Natural killer cell (primary cell): ENCODE measurements around the gene NR1I3. TPM values are rescaled to one million over a fixed set of nuclear protein-coding genes. Genes with fewer than 3 reads are reported as not detected.
A peak's percentile ranks its signal among the peaks of the same experiment; 100 is the strongest.

Source experiments
- ATAC-seq, 3 donors: fragments of 150-1000 bp in 2 of 3; fragments of 200-7000 bp in 1 of 3; cut with Tn5 transposase; 1 replicate in 1 of 3; 2 replicates in 2 of 3; pipeline ENCODE4 v1.10.0; 2021; ENCODE audit warnings: mild to moderate bottlenecking in 2 of 3, moderate library complexity in 2 of 3
- DNase-seq, 2 donors: peaks; one replicate each; pipeline versions ENCODE4 v3.0.0 to v3.0.0-alpha.2; 2013 to 2021; ENCODE audit warnings: mixed read lengths in 1 of 2
- H3K27ac ChIP-seq: one replicate; pipeline ENCODE4 v1.5.1; 2013; ENCODE audit warnings: mild to moderate bottlenecking, low read length
- H3K27me3 ChIP-seq: one replicate; pipeline ENCODE4 v1.6.1; 2013; ENCODE audit warnings: low read length; ENCODE audit not compliant: control insufficient read depth, insufficient read depth
- H3K36me3 ChIP-seq: one replicate; pipeline ENCODE4 v1.6.1; 2013; ENCODE audit warnings: low read length; ENCODE audit not compliant: control insufficient read depth, insufficient read depth
- H3K4me1 ChIP-seq: one replicate; pipeline ENCODE4 v1.6.1; 2013; ENCODE audit warnings: low read length; ENCODE audit not compliant: control insufficient read depth, insufficient read depth
- H3K4me3 ChIP-seq: one replicate; pipeline ENCODE4 v1.5.1; 2013; ENCODE audit warnings: low read length
- H3K9me3 ChIP-seq: one replicate; pipeline ENCODE4 v1.6.1; 2013; ENCODE audit warnings: low read length; ENCODE audit not compliant: control insufficient read depth, insufficient read depth
- H3K27ac Mint-ChIP-seq, 2 donors: one replicate each; pipeline ENCODE4 v1.8.0; 2022; ENCODE audit warnings: mild to moderate bottlenecking in 2 of 2, mixed read lengths in 2 of 2, moderate library complexity in 1 of 2
- H3K27me3 Mint-ChIP-seq, 2 donors: one replicate each; pipeline ENCODE4 v1.8.0; 2022; ENCODE audit warnings: low read depth in 2 of 2, mixed read lengths in 2 of 2
- H3K36me3 Mint-ChIP-seq: one replicate; pipeline ENCODE4 v1.8.0; 2022; ENCODE audit warnings: mixed read lengths
- H3K4me1 Mint-ChIP-seq, 2 donors: one replicate each; pipeline ENCODE4 v1.8.0; 2022; ENCODE audit warnings: mixed read lengths in 2 of 2
- H3K4me3 Mint-ChIP-seq: one replicate; pipeline ENCODE4 v1.8.0; 2022; ENCODE audit warnings: mild to moderate bottlenecking, moderate library complexity, mixed read lengths
- H3K9me3 Mint-ChIP-seq, 2 donors: one replicate each; pipeline ENCODE4 v1.8.0; 2022; ENCODE audit warnings: mixed read lengths in 2 of 2
- WGBS: methylation state at CpG from one replicate; pipeline ENCODE4 v1.1.7; 2013; ENCODE audit warnings: missing lambda C conversion rate; ENCODE audit not compliant: insufficient coverage; 5-methylcytosine and 5-hydroxymethylcytosine counted together
- intact Hi-C: fragments of 100-400 bp; cut with micrococcal nuclease; formaldehyde crosslinking; loops from one replicate; pipeline ENCODE4 v1.14.2; 2022
- total RNA-seq, 4 donors: library from RNA; stranded (reverse); fragments of 120-200 nt in 1 of 4; gene quantifications; one replicate each; pipeline versions ENCODE4 v1.2.3 to v1.2.4, GENCODE V29; 2013 to 2022
- TF ChIP-seq, protein P1 (sequence below): fragments of 200-600 bp; IDR thresholded peaks from one replicate; pipeline ENCODE4 v1.8.0; 2022; ENCODE audit warnings: antibody characterized with exemption

The NR1I3 gene
- total RNA-seq, 3 donors from 2014 or later (not counting 1 experiment from before 2014, with no cell fraction given): not detected

DNA sequence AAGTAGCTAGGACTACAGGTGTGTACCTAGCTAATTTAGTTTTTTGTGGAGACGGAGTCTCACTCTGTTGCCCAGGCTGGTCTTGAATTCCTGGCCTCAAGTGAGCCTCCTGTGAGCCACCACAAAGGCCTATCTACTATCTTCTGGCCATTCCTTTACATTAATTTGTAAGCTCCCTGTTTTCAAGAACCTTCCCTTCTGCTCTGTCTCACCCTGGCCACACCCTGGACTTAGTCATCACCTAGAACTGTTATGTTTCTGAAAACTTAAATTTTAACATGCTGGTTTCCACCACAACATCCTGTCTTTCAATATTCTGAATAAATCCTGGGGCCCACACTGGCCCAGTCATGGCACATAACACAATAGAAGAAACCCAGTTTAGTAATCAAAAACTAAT is 55.8 kb downstream of the NR1I3 start:
- peak; percentile 48 to 72 (median 49) for ATAC-seq

GRCh38 chr1:161180639-161181038 is 57.4 kb downstream of the NR1I3 start:
- WGBS: 84% methylated on average over 1 of the region's 1 CpG
- Mint-ChIP-seq H3K27ac (peak overlapping the region; percentile 95 to 97), H3K27me3 (no peaks in the 10 kb centered on the region), H3K4me3 (peak overlapping the region; percentile 69), H3K4me1 (peaks cover 80 to 84% of the 10 kb centered on the region in 2 donors), H3K36me3 (no peaks in the 10 kb centered on the region), H3K9me3 (no peaks in the 10 kb centered on the region)
- Histone ChIP-seq H3K4me1 (peaks cover 60% of the 10 kb centered on the region), H3K4me3 (no peak overlapping the region), H3K27ac (no peak overlapping the region), H3K9me3 (no peaks in the 10 kb centered on the region), H3K27me3 (no peaks in the 10 kb centered on the region), H3K36me3 (peaks cover 3% of the 10 kb centered on the region)
- TF ChIP-seq, protein P1, sequence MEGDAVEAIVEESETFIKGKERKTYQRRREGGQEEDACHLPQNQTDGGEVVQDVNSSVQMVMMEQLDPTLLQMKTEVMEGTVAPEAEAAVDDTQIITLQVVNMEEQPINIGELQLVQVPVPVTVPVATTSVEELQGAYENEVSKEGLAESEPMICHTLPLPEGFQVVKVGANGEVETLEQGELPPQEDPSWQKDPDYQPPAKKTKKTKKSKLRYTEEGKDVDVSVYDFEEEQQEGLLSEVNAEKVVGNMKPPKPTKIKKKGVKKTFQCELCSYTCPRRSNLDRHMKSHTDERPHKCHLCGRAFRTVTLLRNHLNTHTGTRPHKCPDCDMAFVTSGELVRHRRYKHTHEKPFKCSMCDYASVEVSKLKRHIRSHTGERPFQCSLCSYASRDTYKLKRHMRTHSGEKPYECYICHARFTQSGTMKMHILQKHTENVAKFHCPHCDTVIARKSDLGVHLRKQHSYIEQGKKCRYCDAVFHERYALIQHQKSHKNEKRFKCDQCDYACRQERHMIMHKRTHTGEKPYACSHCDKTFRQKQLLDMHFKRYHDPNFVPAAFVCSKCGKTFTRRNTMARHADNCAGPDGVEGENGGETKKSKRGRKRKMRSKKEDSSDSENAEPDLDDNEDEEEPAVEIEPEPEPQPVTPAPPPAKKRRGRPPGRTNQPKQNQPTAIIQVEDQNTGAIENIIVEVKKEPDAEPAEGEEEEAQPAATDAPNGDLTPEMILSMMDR: peak; percentile 13
- peak in 1 of 2 donors; percentile 42 for DNase-seq
- no peak for ATAC-seq
- intact Hi-C loops: no loop called here

More for the DNA sequence above, 55.8 kb downstream of the NR1I3 start:
- H3K27me3 ChIP-seq: no peaks in the 10 kb centered on the region
- DNase-seq: peak; percentile 42 to 75
- WGBS: 50% methylated on average over 1 of the region's 1 CpG
- Mint-ChIP-seq H3K4me3 (peak overlapping the region; percentile 86), H3K27ac (peak overlapping the region; percentile 95 to 97), H3K4me1 (peaks cover 80 to 84% of the 10 kb centered on the region in 2 donors), H3K9me3 (no peaks in the 10 kb centered on the region), H3K36me3 (no peaks in the 10 kb centered on the region), H3K27me3 (no peaks in the 10 kb centered on the region)
- H3K27ac ChIP-seq: peak overlapping the region; percentile 90
- no peak overlapping the region for H3K4me3 ChIP-seq
- intact Hi-C loops: no loop called here
- H3K36me3 ChIP-seq: no peaks in the 10 kb centered on the region
- TF ChIP-seq, protein P1: no peak
- H3K4me1 ChIP-seq: peaks cover 63% of the 10 kb centered on the region
- H3K9me3 ChIP-seq: no peaks in the 10 kb centered on the region

GRCh38 chr1:161179698-161180097 is 58.3 kb downstream of the NR1I3 start:
- peaks cover 12% of the 10 kb centered on the region for H3K36me3 ChIP-seq
- H3K4me1 Mint-ChIP-seq: peaks cover 81 to 86% of the 10 kb centered on the region in 2 donors
- no peak for DNase-seq
- H3K27me3 Mint-ChIP-seq: no peaks in the 10 kb centered on the region
- intact Hi-C loops: no loop called here
- H3K27ac ChIP-seq: no peak overlapping the region
- no peaks in the 10 kb centered on the region for H3K27me3 ChIP-seq
- TF ChIP-seq, protein P1: no peak
- peaks cover 2% of the 10 kb centered on the region for H3K36me3 Mint-ChIP-seq
- peak overlapping the region; percentile 31 for H3K4me3 Mint-ChIP-seq
- 99% methylated on average over 3 of the region's 3 CpGs for WGBS
- H3K4me1 ChIP-seq: peaks cover 56% of the 10 kb centered on the region
- no peaks in the 10 kb centered on the region for H3K9me3 ChIP-seq
- H3K9me3 Mint-ChIP-seq: no peaks in the 10 kb centered on the region
- ATAC-seq: no peak
- peak overlapping the region; percentile 95 to 97 for H3K27ac Mint-ChIP-seq
- H3K4me3 ChIP-seq: no peak overlapping the region

Other genes starting within 250 kb of the NR1I3 start
- gene F11R, start 217.1 kb downstream of the NR1I3 start, total RNA-seq: 10 to 100 TPM; 27.8 to 34.6 (median 30.2) TPM
- gene TSTD1, start 199.2 kb downstream of the NR1I3 start, total RNA-seq: 10 to 100 TPM; 31.8 to 36.3 (median 34.3) TPM
- gene USF1, start 192.2 kb downstream of the NR1I3 start, total RNA-seq: 100 to 1,000 TPM; 113 to 121 (median 114) TPM
- gene ARHGAP30, start 168.3 kb downstream of the NR1I3 start, total RNA-seq: 100 to 1,000 TPM; 246 to 310 (median 272) TPM
- gene NECTIN4, start 148.6 kb downstream of the NR1I3 start, total RNA-seq: under 1 TPM in 2 of 3 donors, not detected in 1; 0.07 to 0.09 TPM
- under 1 TPM in 2 of 3 donors, not detected in 1; 0.49 to 0.50 TPM for gene KLHDC9, start 139.8 kb downstream of the NR1I3 start, total RNA-seq
- gene PFDN2, start 120.2 kb downstream of the NR1I3 start, total RNA-seq: 10 to 100 TPM; 31.6 to 40.0 (median 35.0) TPM
- 10 to 100 TPM; 26.5 to 31.7 (median 31.6) TPM for gene NIT1, start 120.1 kb downstream of the NR1I3 start, total RNA-seq
- 10 to 100 TPM; 40.6 to 44.0 (median 43.0) TPM for gene DEDD, start 105.5 kb downstream of the NR1I3 start, total RNA-seq
- 100 to 1,000 TPM; 109 to 155 (median 117) TPM for gene UFC1, start 84.2 kb downstream of the NR1I3 start, total RNA-seq
- 10 to 100 TPM; 31.6 to 40.3 (median 35.3) TPM for gene USP21, start 78.7 kb downstream of the NR1I3 start, total RNA-seq
- gene PPOX, start 71.8 kb downstream of the NR1I3 start, total RNA-seq: 10 to 100 TPM; 45.5 to 66.3 (median 57.4) TPM
- 10 to 100 TPM; 58.4 to 62.2 (median 59.4) TPM for gene B4GALT3, start 60.7 kb downstream of the NR1I3 start, total RNA-seq
- gene ADAMTS4, start 39.1 kb downstream of the NR1I3 start, total RNA-seq: under 1 TPM; 0.14 to 0.20 (median 0.14) TPM
- gene NDUFS2, start 35.8 kb downstream of the NR1I3 start, total RNA-seq: 10 to 100 TPM; 74.7 to 88.8 (median 84.7) TPM
- 100 to 1,000 TPM; 226 to 281 (median 259) TPM for gene FCER1G, start 22.9 kb downstream of the NR1I3 start, total RNA-seq
- not detected for gene APOA2, start 14.6 kb downstream of the NR1I3 start, total RNA-seq
- gene TOMM40L, start 12.1 kb downstream of the NR1I3 start, total RNA-seq: 10 to 100 TPM; 16.6 to 23.6 (median 22.8) TPM
- gene PCP4L1, start 20.5 kb upstream of the NR1I3 start, total RNA-seq: not detected
- 1 to 10 TPM; 4.6 to 9.0 (median 8.7) TPM for gene MPZ, start 71.8 kb upstream of the NR1I3 start, total RNA-seq
- gene SDHC, start 76.2 kb upstream of the NR1I3 start, total RNA-seq: 10 to 100 TPM; 74.5 to 97.3 (median 86.0) TPM
- gene CFAP126, start 129.7 kb upstream of the NR1I3 start, total RNA-seq: not detected